IPS-NIHi7 (cell line): ENCODE results near the gene FAM210A.
A peak's percentile ranks its signal among the peaks of the same experiment; 100 is the strongest.
"Not testable (repeated sequence)": the region's sequence is repeated elsewhere in the genome, so short reads cannot be mapped to it uniquely, and the experiment has no call there.

ENCODE experiments used
- DNase-seq: peaks from one replicate; pipeline ENCODE4 v3.0.0; 2012; ENCODE audit warnings: mixed read lengths; ENCODE audit errors: extremely low spot score

The FAM210A gene

GRCh38 chr18:13703899-13704298 is 22.5 kb downstream of the FAM210A start:
- DNase-seq: no peak

- no peak for DNase-seq
Measured at GRCh38 chr18:13700153-13700552, 26.2 kb downstream of the FAM210A start.

- DNase-seq: no peak
Measured at GRCh38 chr18:13696961-13697360, 29.4 kb downstream of the FAM210A start.

- not testable (repeated sequence) for DNase-seq
Measured at GRCh38 chr18:13695337-13695736, 31.0 kb downstream of the FAM210A start.

- DNase-seq: not testable (repeated sequence)
Measured at GRCh38 chr18:13690060-13690459, 36.3 kb downstream of the FAM210A start.

GRCh38 chr18:13688191-13689136 is 37.9 kb downstream of the FAM210A start:
- no peak for DNase-seq

- no peak for DNase-seq
Measured at GRCh38 chr18:13684546-13684945, 41.8 kb downstream of the FAM210A start.

GRCh38 chr18:13681701-13682100 is 44.7 kb downstream of the FAM210A start:
- DNase-seq: no peak

- DNase-seq: peak; percentile 58
Measured at GRCh38 chr18:13680612-13681011, 45.7 kb downstream of the FAM210A start.

GRCh38 chr18:13677350-13677749 is 49.0 kb downstream of the FAM210A start:
- not testable (repeated sequence) for DNase-seq

GRCh38 chr18:13676471-13676870 is 49.9 kb downstream of the FAM210A start:
- DNase-seq: no peak

GRCh38 chr18:13672657-13673056 is 53.7 kb downstream of the FAM210A start:
- DNase-seq: no peak

GRCh38 chr18:13661779-13662256 is 64.5 kb downstream of the FAM210A start:
- DNase-seq: no peak

- DNase-seq: no peak
Measured at GRCh38 chr18:13661051-13661778, 65.1 kb downstream of the FAM210A start.

- no peak for DNase-seq
Measured at GRCh38 chr18:13660510-13660909, 65.8 kb downstream of the FAM210A start.

- DNase-seq: no peak
Measured at GRCh38 chr18:13658436-13659204, 67.7 kb downstream of the FAM210A start.

- DNase-seq: no peak
Measured at GRCh38 chr18:13657974-13658373, 68.4 kb downstream of the FAM210A start.

- no peak for DNase-seq
Measured at GRCh38 chr18:13653746-13654433, 72.5 kb downstream of the FAM210A start.

GRCh38 chr18:13649397-13650390 is 76.7 kb downstream of the FAM210A start:
- no peak for DNase-seq

- no peak for DNase-seq
Measured at GRCh38 chr18:13647761-13648160, 78.6 kb downstream of the FAM210A start.
